D721Med (cell line): ENCODE data around the gene TEX2.

Experiments used
- DNase-seq: peaks from one replicate; pipeline ENCODE4 v3.0.0; 2011; ENCODE audit warnings: low spot score; ENCODE audit not compliant: insufficient read length
- FAIRE-seq: peaks from 2 replicates; lab custom pipeline; 2011; peaks lifted over from hg19 to GRCh38; lab: Jason Lieb, UNC
- TF ChIP-seq, protein P1 (sequence below): IDR thresholded peaks from 2 replicates; pipeline ENCODE4 v1.5.1; 2012; ENCODE audit warnings: mild to moderate bottlenecking, control low read depth; ENCODE audit not compliant: insufficient read depth; ENCODE audit errors: missing control alignments

The TEX2 gene

DNA sequence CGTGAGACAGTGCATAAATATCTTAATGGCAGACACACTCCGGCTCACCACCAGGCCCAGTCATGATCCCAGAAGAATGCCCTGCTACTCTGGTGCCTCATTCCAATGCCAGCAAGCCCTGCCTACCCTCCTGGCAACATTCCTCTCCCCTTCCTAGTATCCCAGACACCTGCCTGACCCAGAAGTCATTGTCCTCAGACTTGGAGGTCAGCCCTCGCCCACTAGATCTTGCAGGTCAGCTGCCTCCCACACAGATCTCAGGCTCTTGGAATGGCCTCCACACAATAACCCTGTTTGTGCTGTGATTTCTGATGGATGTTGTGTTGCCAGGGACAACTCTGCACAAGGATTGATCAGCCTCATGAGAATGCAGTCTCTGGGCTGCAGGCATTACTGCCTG is 1.8 kb upstream of the TEX2 start:
- FAIRE-seq = no peak
- TF ChIP-seq, protein P1, sequence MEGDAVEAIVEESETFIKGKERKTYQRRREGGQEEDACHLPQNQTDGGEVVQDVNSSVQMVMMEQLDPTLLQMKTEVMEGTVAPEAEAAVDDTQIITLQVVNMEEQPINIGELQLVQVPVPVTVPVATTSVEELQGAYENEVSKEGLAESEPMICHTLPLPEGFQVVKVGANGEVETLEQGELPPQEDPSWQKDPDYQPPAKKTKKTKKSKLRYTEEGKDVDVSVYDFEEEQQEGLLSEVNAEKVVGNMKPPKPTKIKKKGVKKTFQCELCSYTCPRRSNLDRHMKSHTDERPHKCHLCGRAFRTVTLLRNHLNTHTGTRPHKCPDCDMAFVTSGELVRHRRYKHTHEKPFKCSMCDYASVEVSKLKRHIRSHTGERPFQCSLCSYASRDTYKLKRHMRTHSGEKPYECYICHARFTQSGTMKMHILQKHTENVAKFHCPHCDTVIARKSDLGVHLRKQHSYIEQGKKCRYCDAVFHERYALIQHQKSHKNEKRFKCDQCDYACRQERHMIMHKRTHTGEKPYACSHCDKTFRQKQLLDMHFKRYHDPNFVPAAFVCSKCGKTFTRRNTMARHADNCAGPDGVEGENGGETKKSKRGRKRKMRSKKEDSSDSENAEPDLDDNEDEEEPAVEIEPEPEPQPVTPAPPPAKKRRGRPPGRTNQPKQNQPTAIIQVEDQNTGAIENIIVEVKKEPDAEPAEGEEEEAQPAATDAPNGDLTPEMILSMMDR = no peak
- DNase-seq = no peak

DNA sequence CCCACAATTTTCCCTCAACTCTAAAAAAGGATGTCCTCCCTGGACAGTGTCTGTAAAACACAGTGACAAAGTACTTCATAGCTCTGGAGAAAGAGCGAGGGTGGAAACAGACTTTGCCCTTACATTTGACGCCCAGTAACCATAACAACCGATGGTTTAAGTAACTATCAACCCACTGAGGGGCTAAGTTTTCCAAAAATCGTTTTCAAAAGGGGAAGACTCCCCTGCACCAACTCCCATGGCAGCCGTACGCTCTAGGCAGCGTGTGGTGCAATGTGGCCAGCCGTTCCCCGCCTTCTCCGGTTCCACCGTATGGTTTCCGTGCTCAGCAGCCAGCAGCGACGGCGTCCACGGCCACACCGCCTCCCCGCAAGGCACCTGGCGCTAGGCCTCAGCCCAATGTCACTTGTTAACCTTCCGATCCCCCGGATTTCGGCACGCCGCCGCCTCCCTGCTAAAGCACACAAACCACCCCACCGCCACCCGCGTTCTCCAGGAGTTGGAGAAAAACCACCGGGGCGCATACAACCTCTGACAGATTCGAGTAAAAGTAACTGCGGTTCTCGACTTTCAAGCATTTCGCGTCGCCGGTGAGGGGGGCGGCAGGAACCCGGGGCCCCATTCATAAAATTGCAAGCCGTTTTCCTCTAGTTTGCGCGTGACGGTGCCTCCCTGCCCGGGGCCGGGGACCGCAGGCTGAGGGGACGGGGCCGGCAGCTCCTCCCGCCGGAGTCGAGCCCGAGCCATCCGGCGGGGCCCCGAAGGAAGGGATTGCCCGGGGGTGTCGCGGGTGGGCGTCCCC is 661 bp downstream of the TEX2 start:
- FAIRE-seq (no peak), DNase-seq (no peak)
- TF ChIP-seq, protein P1 = no peak

GRCh38 chr17:64261417-64262145 is 1.5 kb downstream of the TEX2 start:
- TF ChIP-seq, protein P1 = no peak
- FAIRE-seq = no peak
- no peak for DNase-seq

GRCh38 chr17:64260886-64261285 is 2.2 kb downstream of the TEX2 start:
- TF ChIP-seq, protein P1 = no peak
- FAIRE-seq (no peak), DNase-seq (no peak)

DNA sequence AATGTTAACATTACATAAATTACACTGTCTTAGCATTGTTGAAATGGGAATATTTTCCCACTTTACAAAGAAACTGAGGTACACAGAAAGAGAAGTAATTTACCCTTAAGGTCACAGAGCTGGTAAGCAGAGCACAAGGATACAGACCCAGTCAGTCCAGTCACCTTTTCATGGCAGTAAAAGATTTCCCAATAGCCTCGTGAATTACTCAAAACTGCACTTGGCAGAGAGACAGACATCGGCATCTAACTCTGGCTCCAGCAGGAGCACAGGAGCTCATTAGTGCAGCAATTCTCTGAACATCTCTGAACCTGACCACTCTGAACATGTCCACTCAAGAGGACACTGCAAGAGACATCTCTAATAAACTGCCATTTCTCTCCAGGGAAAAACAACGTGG is 3.1 kb downstream of the TEX2 start:
- DNase-seq = no peak
- FAIRE-seq = no peak
- TF ChIP-seq, protein P1 = no peak

- FAIRE-seq (no peak), DNase-seq (no peak)
- TF ChIP-seq, protein P1 = no peak
Measured at GRCh38 chr17:64259426-64259825, 3.6 kb downstream of the TEX2 start.
